Loucy (cell line): ENCODE results near the gene GATA5.

Source experiments
- H2AFZ ChIP-seq: fragments of 200-600 bp; sonication (generic); 2 replicates; pipeline ENCODE4 v1.6.0; 2016; ENCODE audit warnings: antibody characterized with exemption, mild to moderate bottlenecking, low read length, moderate library complexity
- H3F3A ChIP-seq: fragments of 200-600 bp; 2 replicates; pipeline ENCODE4 v1.6.0; 2016; ENCODE audit warnings: antibody characterized with exemption, low read depth, mild to moderate bottlenecking
- H3K27me3 ChIP-seq: fragments of 200-600 bp; sonication (generic); 2 replicates; pipeline ENCODE4 v1.6.1; 2014; ENCODE audit warnings: low read length, mild to moderate bottlenecking; ENCODE audit not compliant: insufficient read depth, poor library complexity, severe bottlenecking
- H3K36me3 ChIP-seq: fragments of 200-600 bp; sonication (generic); 2 replicates; pipeline ENCODE4 v1.6.1; 2016; ENCODE audit warnings: low read length; ENCODE audit not compliant: insufficient read depth
- H3K4me1 ChIP-seq: fragments of 200-600 bp; sonication (generic); 2 replicates; pipeline ENCODE4 v1.5.1; 2014; ENCODE audit warnings: low read length, mild to moderate bottlenecking; ENCODE audit not compliant: insufficient read depth, poor library complexity, severe bottlenecking
- H3K4me2 ChIP-seq: fragments of 200-600 bp; sonication (generic); 2 replicates; pipeline ENCODE4 v1.6.0; 2014; ENCODE audit warnings: antibody characterized with exemption, low read length, low read depth, mild to moderate bottlenecking; ENCODE audit not compliant: poor library complexity, severe bottlenecking
- H3K4me3 ChIP-seq: fragments of 200-600 bp; sonication (generic); 2 replicates; pipeline ENCODE4 v1.5.1; 2014; ENCODE audit warnings: low read length, mild to moderate bottlenecking, mixed read lengths; ENCODE audit not compliant: poor library complexity, severe bottlenecking
- H3K79me2 ChIP-seq: fragments of 200-600 bp; sonication (generic); 2 replicates; pipeline ENCODE4 v1.6.1; 2014; ENCODE audit warnings: low read length; ENCODE audit not compliant: insufficient read depth
- H3K9ac ChIP-seq: fragments of 200-600 bp; sonication (generic); 2 replicates; pipeline ENCODE4 v1.6.0; 2014; ENCODE audit warnings: mild to moderate bottlenecking, low read depth, low read length, moderate library complexity; ENCODE audit not compliant: poor library complexity, severe bottlenecking
- H3K9me2 ChIP-seq: fragments of 200-600 bp; sonication (generic); replicated peaks from 2 replicates; pipeline ENCODE4 v1.6.1; 2016; ENCODE audit warnings: low read depth, low read length, mixed read lengths
- H3K9me3 ChIP-seq: fragments of 200-600 bp; sonication (generic); 2 replicates; pipeline ENCODE4 v1.6.1; 2014; ENCODE audit warnings: mild to moderate bottlenecking, antibody characterized with exemption, low read length, low read depth; ENCODE audit not compliant: insufficient read depth
- H4K20me1 ChIP-seq: fragments of 200-600 bp; sonication (generic); 2 replicates; pipeline ENCODE4 v1.6.0; 2014; ENCODE audit warnings: antibody characterized with exemption, low read length, mild to moderate bottlenecking; ENCODE audit not compliant: insufficient read depth, poor library complexity, severe bottlenecking
- EZH2phosphoT487 ChIP-seq: fragments of 200-600 bp; IDR thresholded peaks from 2 replicates; pipeline ENCODE4 v1.6.1; 2018; ENCODE audit warnings: antibody characterized with exemption, mild to moderate bottlenecking, moderate library complexity, borderline replicate concordance
- TF ChIP-seq, protein P1 (sequence below): fragments of 200-600 bp; sonication (generic); conservative IDR thresholded peaks from 2 replicates; pipeline ENCODE4 v1.5.1; 2014; ENCODE audit warnings: mild to moderate bottlenecking, antibody characterized with exemption, low read length

Gene GATA5

DNA sequence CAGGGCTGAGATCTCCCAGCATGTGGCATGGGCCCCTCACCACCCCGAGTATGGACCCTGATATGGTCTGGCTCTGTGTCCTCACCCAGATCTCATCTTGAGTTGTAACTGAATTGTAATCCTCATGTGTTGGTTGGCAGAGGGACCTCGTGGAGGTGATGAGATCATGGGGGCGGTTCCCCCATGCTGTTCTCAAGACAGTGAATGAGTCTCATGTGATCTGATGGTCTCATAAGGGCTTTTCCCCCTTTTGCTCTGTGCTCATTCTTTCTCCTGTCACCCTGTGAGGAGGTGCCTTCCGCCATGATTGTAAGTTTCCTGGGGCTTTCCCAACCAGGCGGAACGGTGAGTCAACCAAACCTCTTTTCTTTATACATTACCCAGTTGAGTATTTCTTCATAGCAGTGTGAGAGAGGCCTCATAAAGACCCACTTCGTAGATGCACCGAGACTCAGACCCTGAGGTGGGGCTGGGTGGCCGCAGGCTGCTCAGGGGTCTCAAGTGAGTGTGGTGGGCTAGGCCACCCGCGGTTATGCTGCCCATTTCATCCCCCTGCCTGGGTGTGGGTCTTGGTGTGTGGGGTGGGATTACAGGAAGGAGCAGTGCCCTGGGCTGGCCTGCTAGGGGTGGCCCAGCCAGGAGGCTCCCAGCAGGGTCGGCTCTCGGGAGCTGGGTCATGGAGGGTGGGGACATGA, 26.2 kb upstream of the GATA5 start:
- Histone ChIP-seq H3K9me2 (no peaks in the 10 kb centered on the region), H3F3A (no peaks in the 10 kb centered on the region), H3K4me1 (peaks cover 9% of the 10 kb centered on the region), H3K27me3 (no peaks in the 10 kb centered on the region), H3K9ac (no peak overlapping the region), H3K4me2 (no peak overlapping the region), H3K4me3 (no peak overlapping the region), H4K20me1 (no peaks in the 10 kb centered on the region), H3K36me3 (no peaks in the 10 kb centered on the region), H2AFZ (no peak overlapping the region), H3K9me3 (no peaks in the 10 kb centered on the region), H3K79me2 (no peaks in the 10 kb centered on the region)
- no peak for TF ChIP-seq EZH2phosphoT487
- TF ChIP-seq, protein P1, sequence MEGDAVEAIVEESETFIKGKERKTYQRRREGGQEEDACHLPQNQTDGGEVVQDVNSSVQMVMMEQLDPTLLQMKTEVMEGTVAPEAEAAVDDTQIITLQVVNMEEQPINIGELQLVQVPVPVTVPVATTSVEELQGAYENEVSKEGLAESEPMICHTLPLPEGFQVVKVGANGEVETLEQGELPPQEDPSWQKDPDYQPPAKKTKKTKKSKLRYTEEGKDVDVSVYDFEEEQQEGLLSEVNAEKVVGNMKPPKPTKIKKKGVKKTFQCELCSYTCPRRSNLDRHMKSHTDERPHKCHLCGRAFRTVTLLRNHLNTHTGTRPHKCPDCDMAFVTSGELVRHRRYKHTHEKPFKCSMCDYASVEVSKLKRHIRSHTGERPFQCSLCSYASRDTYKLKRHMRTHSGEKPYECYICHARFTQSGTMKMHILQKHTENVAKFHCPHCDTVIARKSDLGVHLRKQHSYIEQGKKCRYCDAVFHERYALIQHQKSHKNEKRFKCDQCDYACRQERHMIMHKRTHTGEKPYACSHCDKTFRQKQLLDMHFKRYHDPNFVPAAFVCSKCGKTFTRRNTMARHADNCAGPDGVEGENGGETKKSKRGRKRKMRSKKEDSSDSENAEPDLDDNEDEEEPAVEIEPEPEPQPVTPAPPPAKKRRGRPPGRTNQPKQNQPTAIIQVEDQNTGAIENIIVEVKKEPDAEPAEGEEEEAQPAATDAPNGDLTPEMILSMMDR: no peak

DNA sequence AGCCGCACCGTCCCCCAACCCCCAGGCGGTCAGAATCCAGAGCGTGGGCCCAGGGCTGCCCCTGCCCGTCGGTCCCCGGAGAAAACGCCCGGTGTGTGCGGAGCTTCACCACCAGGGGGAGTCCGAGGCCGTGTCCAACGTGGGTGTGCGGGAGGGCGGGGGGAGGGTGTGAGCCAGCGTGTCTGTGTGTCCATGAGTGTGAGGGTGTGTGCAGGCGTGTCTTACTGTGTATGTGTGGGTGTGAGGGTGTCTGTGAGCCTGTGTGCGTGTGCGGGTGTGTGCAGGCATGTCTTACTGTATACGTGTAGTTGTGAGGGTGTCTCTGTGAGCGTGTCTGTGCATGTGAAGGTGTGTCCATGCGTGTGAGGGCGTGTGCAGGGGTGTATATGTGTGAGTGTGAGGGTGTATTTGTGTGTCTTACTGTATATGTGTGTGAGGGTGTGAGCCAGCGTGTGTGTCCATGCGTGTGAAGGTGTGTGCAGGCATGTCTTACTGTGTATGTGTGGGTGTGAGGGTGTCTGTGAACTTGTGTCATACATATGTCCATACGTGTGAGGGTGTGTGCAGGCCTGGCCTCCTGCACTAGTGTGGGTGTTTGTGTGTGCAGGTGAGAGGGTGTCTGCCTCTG, 24.6 kb upstream of the GATA5 start:
- no peaks in the 10 kb centered on the region for H3K27me3 ChIP-seq
- no peak overlapping the region for H3K9ac ChIP-seq
- H3K4me3 ChIP-seq: no peak overlapping the region
- H3K36me3 ChIP-seq: no peaks in the 10 kb centered on the region
- no peaks in the 10 kb centered on the region for H3F3A ChIP-seq
- no peaks in the 10 kb centered on the region for H3K79me2 ChIP-seq
- H3K4me1 ChIP-seq: peaks cover 15% of the 10 kb centered on the region
- no peaks in the 10 kb centered on the region for H4K20me1 ChIP-seq
- H3K9me3 ChIP-seq: no peaks in the 10 kb centered on the region
- H3K4me2 ChIP-seq: no peak overlapping the region
- TF ChIP-seq EZH2phosphoT487: no peak
- TF ChIP-seq, protein P1: peak; percentile 89
- H2AFZ ChIP-seq: no peak overlapping the region
- H3K9me2 ChIP-seq: no peaks in the 10 kb centered on the region

DNA sequence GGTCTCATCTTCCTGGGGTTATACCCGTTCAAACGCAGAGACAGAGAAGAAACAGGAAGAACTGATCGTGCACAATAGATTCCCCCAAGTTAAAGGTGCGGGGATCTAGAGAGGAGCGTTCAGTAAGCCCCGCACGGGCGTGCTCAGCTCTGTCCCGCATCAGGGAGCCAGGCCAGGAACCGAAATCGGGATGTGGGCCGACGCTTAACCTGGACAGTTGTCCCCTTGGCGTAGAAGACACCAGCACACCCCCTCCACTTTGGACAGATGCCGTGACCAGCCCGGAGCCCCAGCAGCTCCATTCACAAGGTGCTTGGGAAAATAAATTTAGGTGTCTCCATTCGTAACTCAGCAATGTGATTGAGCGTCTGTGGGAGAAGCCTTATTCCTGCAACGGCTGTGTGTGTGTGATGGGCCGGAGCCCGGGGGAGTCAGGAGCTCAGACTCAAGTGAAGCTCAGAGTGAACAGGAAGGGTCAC, 24.0 kb upstream of the GATA5 start:
- Histone ChIP-seq H3K9ac (no peak overlapping the region), H3K4me1 (peaks cover 20% of the 10 kb centered on the region), H3F3A (no peaks in the 10 kb centered on the region), H4K20me1 (no peaks in the 10 kb centered on the region), H3K36me3 (no peaks in the 10 kb centered on the region), H2AFZ (no peak overlapping the region), H3K4me2 (no peak overlapping the region), H3K9me2 (no peaks in the 10 kb centered on the region), H3K79me2 (no peaks in the 10 kb centered on the region), H3K27me3 (no peaks in the 10 kb centered on the region), H3K9me3 (no peaks in the 10 kb centered on the region), H3K4me3 (no peak overlapping the region)
- no peak for TF ChIP-seq EZH2phosphoT487
- TF ChIP-seq, protein P1: no peak
